Endothelial cell of umbilical vein (primary cell): ENCODE measurements around the gene PIGM. TPM values are rescaled to one million over a fixed set of nuclear protein-coding genes. Genes with fewer than 3 reads are reported as not detected.

Source experiments
- BruUV-seq: library from RNA; stranded (reverse); fragments of 400-500 nt; replicated peaks from 2 replicates; lab custom pipeline; 2021; lab: Mats Ljungman, UMichigan
- CTCF ChIA-PET: fragments of 300-600, 350-600 bp; sonication (Branson Sonifier 250); formaldehyde crosslinking; loops from one replicate; lab custom pipeline; 2021; ENCODE audit warnings: antibody characterized with exemption, inconsistent platforms; lab: Charles Lee
- POLR2A ChIA-PET: fragments of 300-600, 350-600 bp; sonication (Branson Sonifier 250); formaldehyde crosslinking; loops from one replicate; lab custom pipeline; 2021; ENCODE audit warnings: antibody characterized with exemption, inconsistent platforms; lab: Charles Lee
- DNase-seq: peaks from one replicate; pipeline ENCODE4 v3.0.0-alpha.2; 2011; ENCODE audit warnings: low read depth, low spot score
- FAIRE-seq: peaks from 2 replicates; lab custom pipeline; 2011; peaks lifted over from hg19 to GRCh38; lab: Jason Lieb, UNC
- H2AFZ ChIP-seq: 2 replicates; pipeline ENCODE4 v1.6.0; 2012; ENCODE audit warnings: low read depth, low read length, control low read depth, inconsistent platforms
- H3K27ac ChIP-seq: 2 replicates; pipeline ENCODE4 v1.5.1; 2011; ENCODE audit warnings: low read depth, mild to moderate bottlenecking, control low read depth, low read length, moderate library complexity; ENCODE audit not compliant: insufficient read depth
- H3K27me3 ChIP-seq, 2 experiments: 2 replicates each; pipeline versions ENCODE4 v1.6.0 to v1.6.1; 2011; ENCODE audit warnings: low read length in 2 of 2, mixed read lengths in 1 of 2; ENCODE audit not compliant: control insufficient read depth in 2 of 2, insufficient read depth in 2 of 2
- H3K36me3 ChIP-seq, 2 experiments: 2 replicates in 1 of 2; 3 replicates in 1 of 2; pipeline ENCODE4 v1.5.1; 2011; ENCODE audit warnings: low read length in 2 of 2, mild to moderate bottlenecking in 1 of 2, moderate library complexity in 1 of 2; ENCODE audit not compliant: control insufficient read depth in 2 of 2, insufficient read depth in 2 of 2; ENCODE audit errors: extremely low read depth in 1 of 2
- H3K4me1 ChIP-seq: 3 replicates; pipeline ENCODE4 v1.5.1; 2011; ENCODE audit warnings: mild to moderate bottlenecking, low read length; ENCODE audit not compliant: control insufficient read depth, insufficient read depth; ENCODE audit errors: extremely low read depth
- H3K4me2 ChIP-seq: 2 replicates; pipeline ENCODE4 v1.6.1; 2011; ENCODE audit warnings: low read length, control low read depth, mixed read lengths; ENCODE audit not compliant: insufficient read depth
- H3K4me3 ChIP-seq, 3 experiments: fragments of 200-600 bp in 1 of 3; sonication (generic), shearing (Covaris generic) in 1 of 3; replicated peaks in 1 of 3; 2 replicates each; pipeline ENCODE4 v1.5.1; 2011 to 2016; ENCODE audit warnings: control low read depth in 3 of 3, low read length in 3 of 3, mild to moderate bottlenecking in 2 of 3, inconsistent platforms in 1 of 3, low read depth in 1 of 3, moderate library complexity in 1 of 3; ENCODE audit not compliant: insufficient read depth in 1 of 3
- H3K79me2 ChIP-seq: 2 replicates; pipeline ENCODE4 v1.6.0; 2012; ENCODE audit warnings: low read length, inconsistent platforms; ENCODE audit not compliant: control insufficient read depth, insufficient read depth
- H3K9ac ChIP-seq: replicated peaks from 2 replicates; pipeline ENCODE3; 2011; ENCODE audit warnings: low read length, control low read depth; ENCODE audit not compliant: insufficient read depth; ENCODE audit errors: extremely low read depth
- H3K9me1 ChIP-seq: replicated peaks from 3 replicates; pipeline ENCODE4 v1.6.0; 2011; ENCODE audit warnings: mild to moderate bottlenecking, low read length; ENCODE audit not compliant: control insufficient read depth, insufficient read depth; ENCODE audit errors: extremely low read depth
- H3K9me3 ChIP-seq: replicated peaks from 2 replicates; pipeline ENCODE4 v1.5.1; 2012; ENCODE audit warnings: low read length, inconsistent platforms; ENCODE audit not compliant: control insufficient read depth, insufficient read depth
- H4K20me1 ChIP-seq: replicated peaks from 2 replicates; pipeline ENCODE3; 2011; ENCODE audit warnings: mild to moderate bottlenecking, low read length; ENCODE audit not compliant: control insufficient read depth, insufficient read depth; ENCODE audit errors: extremely low read depth
- CTCF ChIP-seq, 2 donors: IDR thresholded peaks; 1 replicate in 1 of 2; 2 replicates in 1 of 2; pipeline ENCODE4 v1.5.1; 2011; ENCODE audit warnings: low read length in 2 of 2, mild to moderate bottlenecking in 2 of 2, moderate library complexity in 2 of 2, control low read depth in 1 of 2, inconsistent platforms in 1 of 2, low read depth in 1 of 2; ENCODE audit not compliant: insufficient read depth in 1 of 2; ENCODE audit errors: extremely low read depth in 1 of 2
- EZH2 ChIP-seq: IDR thresholded peaks from 2 replicates; pipeline ENCODE4 v1.6.1; 2012; ENCODE audit warnings: borderline replicate concordance, low read depth, mild to moderate bottlenecking, moderate library complexity, low read length, inconsistent platforms; ENCODE audit not compliant: severe bottlenecking
- FOS ChIP-seq: IDR thresholded peaks from 2 replicates; pipeline ENCODE4 v1.6.1; 2011; ENCODE audit warnings: mild to moderate bottlenecking, low read length, moderate library complexity, borderline replicate concordance; ENCODE audit not compliant: insufficient read depth
- GATA2 ChIP-seq: IDR thresholded peaks from 2 replicates; pipeline ENCODE4 v1.7.0; 2011; ENCODE audit warnings: low read depth, mild to moderate bottlenecking, moderate library complexity, mixed read lengths, low read length; ENCODE audit not compliant: insufficient read length, insufficient read depth
- JUN ChIP-seq: IDR thresholded peaks from 2 replicates; pipeline ENCODE4 v1.6.1; 2011; ENCODE audit warnings: borderline replicate concordance, low read depth; ENCODE audit not compliant: insufficient read length, insufficient read depth
- MAX ChIP-seq: IDR thresholded peaks from 2 replicates; pipeline ENCODE4 v1.6.1; 2011; ENCODE audit not compliant: insufficient read depth, insufficient read length
- MYC ChIP-seq: IDR thresholded peaks from one replicate; pipeline ENCODE4 v1.6.1; 2011; ENCODE audit warnings: mild to moderate bottlenecking, low read depth, low read length
- POLR2A ChIP-seq: IDR thresholded peaks from 2 replicates; pipeline ENCODE4 v1.6.1; 2012; ENCODE audit warnings: low read depth, mild to moderate bottlenecking, control low read depth, low read length
- POLR2AphosphoS5 ChIP-seq: IDR thresholded peaks from 2 replicates; pipeline ENCODE4 v1.6.1; 2012; ENCODE audit warnings: low read depth, mild to moderate bottlenecking, control low read depth, low read length, moderate library complexity; ENCODE audit not compliant: insufficient read depth
- dilution Hi-C: fragments of 300-500 bp; cut with MboI; formaldehyde crosslinking; loops from one replicate; pipeline ENCODE4 v1.15.0; 2019; ENCODE audit warnings: low sequenced_read_pairs; ENCODE audit not compliant: extremely low pct_ligation_motif_present
- intact Hi-C: fragments of 100-400 bp; cut with micrococcal nuclease; formaldehyde crosslinking; loops from one replicate; pipeline ENCODE4 v1.10.0; 2022
- polyA plus RNA-seq, 4 experiments: library from polyadenylated mRNA; depleted of rRNA in 3 of 4; stranded (reverse) in 3 of 4; unstranded in 1 of 4; fragments of >200 nt; gene quantifications; 2 replicates each; pipeline versions ENCODE4 v1.2.1 to v1.2.3, GENCODE V29; 2011 to 2012; ENCODE audit warnings: missing spikeins in 1 of 4
- total RNA-seq: library from RNA; stranded (reverse); gene quantifications from 2 replicates; pipeline ENCODE4 v1.2.3, GENCODE V29; 2021

PIGM gene
- total and polyA plus RNA-seq, 2 donors (not counting 3 experiments of a cell fraction or from before 2014, with no cell fraction given) = 3.4 to 5.4 TPM

GRCh38 chr1:160046494-160047110, 14.8 kb upstream of the PIGM start:
- H3K9ac ChIP-seq = no peak overlapping the region
- H3K9me1 ChIP-seq = no peaks in the 10 kb centered on the region
- H3K79me2 ChIP-seq = no peaks in the 10 kb centered on the region
- TF ChIP-seq GATA2 = no peak
- TF ChIP-seq CTCF (IDR thresholded peaks at IDR 0.05; ENCODE audit: extremely low read depth in 1 of 2, insufficient read depth in 1 of 2, low read depth in 1 of 2, low read length in 2 of 2) = peak; percentile 38 to 41
- no peak for TF ChIP-seq POLR2A
- TF ChIP-seq JUN = no peak
- no peak overlapping the region for H2AFZ ChIP-seq
- DNase-seq = peak; percentile 21
- peak; percentile 44 for FAIRE-seq
- H3K4me1 ChIP-seq = no peaks in the 10 kb centered on the region
- H3K36me3 ChIP-seq = no peaks in the 10 kb centered on the region
- no peaks in the 10 kb centered on the region for H3K9me3 ChIP-seq
- H3K27ac ChIP-seq = no peak overlapping the region
- CTCF ChIA-PET = interaction anchor here (0.7 to 3.1 kb wide), 20 partner anchors 8 to 849 kb away, joined by 3 to 29 read pairs (median 4); partner anchors contain the start of genes KCNJ10, KCNJ9 and PIGM
- H3K27me3 ChIP-seq = peaks cover 16 to 28% of the 10 kb centered on the region in 2 experiments
- H3K4me2 ChIP-seq = no peak overlapping the region
- no peaks in the 10 kb centered on the region for H4K20me1 ChIP-seq
- intact Hi-C loops = loop anchor here (1.0 kb wide), 1 partner anchor 32 kb away; no protein-coding TSS in a partner anchor
- POLR2A ChIA-PET = no interaction called here
- dilution Hi-C loops = no loop called here
- no TSS peak for BruUV-seq
- H3K4me3 ChIP-seq = no peak overlapping the region

- H3K4me3 ChIP-seq = no peak overlapping the region
- FAIRE-seq (no peak), DNase-seq (no peak)
- no peaks in the 10 kb centered on the region for H3K9me3 ChIP-seq
- BruUV-seq = no TSS peak
- H3K9me1 ChIP-seq = no peaks in the 10 kb centered on the region
- no peak for TF ChIP-seq POLR2A
- no peak for TF ChIP-seq POLR2AphosphoS5
- TF ChIP-seq GATA2 = no peak
- no peak for TF ChIP-seq JUN
- no peak for TF ChIP-seq CTCF (IDR thresholded peaks at IDR 0.05; ENCODE audit: extremely low read depth in 1 of 2, insufficient read depth in 1 of 2, low read depth in 1 of 2, low read length in 2 of 2)
- no peak for TF ChIP-seq MAX
- no peak for TF ChIP-seq EZH2
- TF ChIP-seq MYC = no peak
- TF ChIP-seq FOS = no peak
- no peak overlapping the region for H2AFZ ChIP-seq
- no peak overlapping the region for H3K4me2 ChIP-seq
- no peak overlapping the region for H3K27ac ChIP-seq
- intact Hi-C loops = loop anchor here (1.0 kb wide), 1 partner anchor 33 kb away; no protein-coding TSS in a partner anchor
- H3K4me1 ChIP-seq = no peaks in the 10 kb centered on the region
- ChIA-PET CTCF (interaction anchor here (0.7 to 3.1 kb wide), 15 partner anchors 8 to 331 kb away, joined by 3 to 29 read pairs (median 4); partner anchors contain the start of genes KCNJ10, KCNJ9 and PIGM), POLR2A (no interaction called here)
- no peak overlapping the region for H3K9ac ChIP-seq
- H3K27me3 ChIP-seq = peaks cover 16 to 28% of the 10 kb centered on the region in 2 experiments
- no peaks in the 10 kb centered on the region for H4K20me1 ChIP-seq
- no peaks in the 10 kb centered on the region for H3K36me3 ChIP-seq
- H3K79me2 ChIP-seq = no peaks in the 10 kb centered on the region
- dilution Hi-C loops = no loop called here
These were observed 13.9 kb upstream of the PIGM start for GRCh38 chr1:160045653-160046052.
